ENCODE results near the gene CRTC3. TPM values are rescaled to one million over a fixed set of nuclear protein-coding genes. Genes with fewer than 3 reads are reported as not detected.

CRTC3 gene
- total and polyA plus RNA-seq, 2 of the 4 experiments (the other 2 are of a cell fraction) = 4.7 to 14.8 TPM

DNA sequence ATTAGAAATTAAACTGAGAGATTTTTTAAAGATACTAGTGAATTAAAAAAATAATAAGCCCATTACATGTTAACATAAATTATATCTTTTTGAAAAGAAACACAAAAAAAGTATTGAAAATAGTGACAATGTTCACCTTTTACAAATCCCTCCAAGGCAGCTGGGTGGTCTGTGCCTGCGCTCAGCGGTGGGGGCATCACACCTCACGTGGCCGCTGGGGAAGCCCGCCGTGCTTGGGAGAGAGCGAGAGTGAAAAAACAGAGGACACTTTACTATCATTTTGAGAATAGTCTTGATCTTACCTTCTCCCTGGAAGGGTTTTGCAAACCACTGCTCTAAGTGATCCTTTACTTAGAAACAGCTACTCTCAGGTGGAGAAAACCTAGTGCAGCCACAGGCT lies 76.9 kb downstream of the CRTC3 start:
- no peak for DNase-seq
- no CpG with 5 or more reads among the region's 7 CpGs for WGBS, 2 experiments (ENCODE audit: extremely low coverage in 2 of 2, insufficient read length in 1 of 2)
- no TSS peak for BruUV-seq (replicated peaks)
- ChIA-PET CTCF (interaction anchor here (0.5 to 1.0 kb wide), 2 partner anchors 452 to 462 kb away, joined by 3 to 4 read pairs; no protein-coding TSS in a partner anchor), POLR2A (ENCODE audit: unreplicated experiment) (no interaction called here)
- Histone ChIP-seq H2AK9ac (replicated peaks; ENCODE audit: low read depth, low read length, poor library complexity) (no peak overlapping the region), H3K4me2 (ENCODE audit: low read depth, low read length) (no peak overlapping the region), H2AK5ac (ENCODE audit: low read depth, low read length) (no peak overlapping the region), H2BK120ac (ENCODE audit: low read depth, low read length) (no peak overlapping the region), H2BK5ac (ENCODE audit: low read depth, low read length, poor library complexity, severe bottlenecking) (no peak overlapping the region), H3K23ac (ENCODE audit: low read depth, low read length) (no peak overlapping the region), H2AFZ (replicated peaks; ENCODE audit: low read length, poor library complexity) (no peak overlapping the region), H3K9ac (ENCODE audit: low read depth, low read length) (no peak overlapping the region), H3K9me3 (ENCODE audit: control insufficient read depth, insufficient read depth, low read length) (no peaks in the 10 kb centered on the region), H2BK15ac (ENCODE audit: low read depth, low read length) (no peak overlapping the region), H2BK20ac (ENCODE audit: low read depth, low read length) (no peak overlapping the region), H4K91ac (ENCODE audit: insufficient read depth, low read depth, low read length) (no peak overlapping the region), H3K18ac (ENCODE audit: low read depth, low read length) (no peak overlapping the region), H3K9me1 (ENCODE audit: insufficient read depth, low read length) (peaks cover 19% of the 10 kb centered on the region), H3K4me3 (ENCODE audit: insufficient read depth, low read depth, low read length) (no peak overlapping the region), H3K27ac (ENCODE audit: insufficient read depth, low read length) (no peak overlapping the region), H4K20me1 (ENCODE audit: insufficient read depth, low read length) (0 out of 2 replicates have a peak, but pooled peaks cover 3% of the 10 kb centered on the region), H4K8ac (ENCODE audit: low read depth in 2 of 2, low read length in 2 of 2) (no peak overlapping the region), H3K79me1 (ENCODE audit: low read depth in 1 of 2, low read length in 2 of 2) (peaks cover 3 to 24% of the 10 kb centered on the region in 2 experiments; a peak in 2 of 4 replicates), H3K56ac (ENCODE audit: extremely low read depth, insufficient read depth, low read length) (no peak overlapping the region), H3K14ac (replicated peaks; ENCODE audit: low read depth, low read length) (no peak overlapping the region), H3K4ac (ENCODE audit: low read depth, low read length) (no peak overlapping the region), H3K4me1 (ENCODE audit: control insufficient read depth, insufficient read depth, low read length) (peaks cover 15% of the 10 kb centered on the region), H3K27me3 (ENCODE audit: control insufficient read depth, insufficient read depth, low read length) (no peaks in the 10 kb centered on the region), H3K36me3 (ENCODE audit: control insufficient read depth, insufficient read depth, low read length) (peaks cover 33% of the 10 kb centered on the region), H4K5ac (ENCODE audit: low read depth, low read length) (no peak overlapping the region)
- in situ Hi-C loops (cut with MboI; ENCODE audit: low sequenced_read_pairs) = no loop called here
- no peak for ATAC-seq (ENCODE audit: low read depth)
- TF ChIP-seq, protein P1, sequence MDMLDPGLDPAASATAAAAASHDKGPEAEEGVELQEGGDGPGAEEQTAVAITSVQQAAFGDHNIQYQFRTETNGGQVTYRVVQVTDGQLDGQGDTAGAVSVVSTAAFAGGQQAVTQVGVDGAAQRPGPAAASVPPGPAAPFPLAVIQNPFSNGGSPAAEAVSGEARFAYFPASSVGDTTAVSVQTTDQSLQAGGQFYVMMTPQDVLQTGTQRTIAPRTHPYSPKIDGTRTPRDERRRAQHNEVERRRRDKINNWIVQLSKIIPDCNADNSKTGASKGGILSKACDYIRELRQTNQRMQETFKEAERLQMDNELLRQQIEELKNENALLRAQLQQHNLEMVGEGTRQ (IDR thresholded peaks at IDR 0.05; ENCODE audit: low read depth, low read length) = no peak
- TF ChIP-seq MAZ (IDR thresholded peaks at IDR 0.05; ENCODE audit: borderline replicate concordance, low read depth, low read length) = no peak
- no peak for TF ChIP-seq MXI1 (IDR thresholded peaks at IDR 0.05; ENCODE audit: borderline replicate concordance, low read depth, low read length)
- no peak for TF ChIP-seq CEBPB (IDR thresholded peaks at IDR 0.05; ENCODE audit: low read depth, low read length)
- no peak for TF ChIP-seq CHD1 (IDR thresholded peaks at IDR 0.05; ENCODE audit: low read depth, low read length)
- TF ChIP-seq MAFK (IDR thresholded peaks at IDR 0.05; ENCODE audit: low read depth, low read length) = no peak
- no peak for TF ChIP-seq NFE2L2 (IDR thresholded peaks at IDR 0.05; ENCODE audit: low read depth, low read length)
- TF ChIP-seq RFX5 (IDR thresholded peaks at IDR 0.05; ENCODE audit: low read depth, low read length) = no peak
- TF ChIP-seq, protein P2, sequence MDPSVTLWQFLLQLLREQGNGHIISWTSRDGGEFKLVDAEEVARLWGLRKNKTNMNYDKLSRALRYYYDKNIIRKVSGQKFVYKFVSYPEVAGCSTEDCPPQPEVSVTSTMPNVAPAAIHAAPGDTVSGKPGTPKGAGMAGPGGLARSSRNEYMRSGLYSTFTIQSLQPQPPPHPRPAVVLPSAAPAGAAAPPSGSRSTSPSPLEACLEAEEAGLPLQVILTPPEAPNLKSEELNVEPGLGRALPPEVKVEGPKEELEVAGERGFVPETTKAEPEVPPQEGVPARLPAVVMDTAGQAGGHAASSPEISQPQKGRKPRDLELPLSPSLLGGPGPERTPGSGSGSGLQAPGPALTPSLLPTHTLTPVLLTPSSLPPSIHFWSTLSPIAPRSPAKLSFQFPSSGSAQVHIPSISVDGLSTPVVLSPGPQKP (IDR thresholded peaks at IDR 0.05; ENCODE audit: borderline replicate concordance, low read depth, low read length) = no peak
- no peak for TF ChIP-seq FOS (IDR thresholded peaks at IDR 0.05; ENCODE audit: low read depth, low read length)
- TF ChIP-seq, protein P3, sequence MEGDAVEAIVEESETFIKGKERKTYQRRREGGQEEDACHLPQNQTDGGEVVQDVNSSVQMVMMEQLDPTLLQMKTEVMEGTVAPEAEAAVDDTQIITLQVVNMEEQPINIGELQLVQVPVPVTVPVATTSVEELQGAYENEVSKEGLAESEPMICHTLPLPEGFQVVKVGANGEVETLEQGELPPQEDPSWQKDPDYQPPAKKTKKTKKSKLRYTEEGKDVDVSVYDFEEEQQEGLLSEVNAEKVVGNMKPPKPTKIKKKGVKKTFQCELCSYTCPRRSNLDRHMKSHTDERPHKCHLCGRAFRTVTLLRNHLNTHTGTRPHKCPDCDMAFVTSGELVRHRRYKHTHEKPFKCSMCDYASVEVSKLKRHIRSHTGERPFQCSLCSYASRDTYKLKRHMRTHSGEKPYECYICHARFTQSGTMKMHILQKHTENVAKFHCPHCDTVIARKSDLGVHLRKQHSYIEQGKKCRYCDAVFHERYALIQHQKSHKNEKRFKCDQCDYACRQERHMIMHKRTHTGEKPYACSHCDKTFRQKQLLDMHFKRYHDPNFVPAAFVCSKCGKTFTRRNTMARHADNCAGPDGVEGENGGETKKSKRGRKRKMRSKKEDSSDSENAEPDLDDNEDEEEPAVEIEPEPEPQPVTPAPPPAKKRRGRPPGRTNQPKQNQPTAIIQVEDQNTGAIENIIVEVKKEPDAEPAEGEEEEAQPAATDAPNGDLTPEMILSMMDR (conservative IDR thresholded peaks at IDR 0.05; ENCODE audit: low read depth, low read length) = no peak
- TF ChIP-seq RCOR1 (IDR thresholded peaks at IDR 0.05; ENCODE audit: insufficient replicate concordance, low read length) = no peak
- TF ChIP-seq POLR2A (IDR thresholded peaks at IDR 0.05; ENCODE audit: low read depth, low read length) = no peak
- TF ChIP-seq SMC3 (IDR thresholded peaks at IDR 0.05; ENCODE audit: low read depth, low read length) = no peak
- TF ChIP-seq BHLHE40 (IDR thresholded peaks at IDR 0.05; ENCODE audit: low read depth, low read length) = no peak
- TF ChIP-seq RAD21 (IDR thresholded peaks at IDR 0.05; ENCODE audit: low read length) = no peak
- dilution Hi-C loops (cut with HindIII; ENCODE audit: low sequenced_read_pairs, unreplicated experiment) = no loop called here
- intact Hi-C loops (cut with micrococcal nuclease) = no loop called here
